Measurements from ENCODE around the gene PDLIM3. TPM values are rescaled to one million over a fixed set of nuclear protein-coding genes. Genes with fewer than 3 reads are reported as not detected.
"Not testable (repeated sequence)": the region's sequence is repeated elsewhere in the genome, so short reads cannot be mapped to it uniquely, and the experiment has no call there.

Gene PDLIM3
- total RNA-seq, 1 donor from 2014 or later: 18.4 TPM

- Histone ChIP-seq H3K27ac (peak overlapping the region; percentile 89), H3K4me1 (no peaks in the 10 kb centered on the region), H3K36me3 (no peaks in the 10 kb centered on the region), H3K4me3 (peak overlapping the region; percentile 67), H3K27me3 (ENCODE audit: low read depth) (peaks cover 9% of the 10 kb centered on the region), H3K9me3 (no peaks in the 10 kb centered on the region)
- intact Hi-C loops (cut with DNase I): no loop called here
- DNase-seq (no peak), ATAC-seq (no peak)
- TF ChIP-seq CTCF (IDR thresholded peaks at IDR 0.05): no peak
Measured at GRCh38 chr4:185535612-185536410, 504 bp upstream of the PDLIM3 start.

GRCh38 chr4:185534511-185534865 lies 819 bp downstream of the PDLIM3 start:
- H3K36me3 ChIP-seq: no peaks in the 10 kb centered on the region
- H3K4me3 ChIP-seq: peak overlapping the region; percentile 67
- no peaks in the 10 kb centered on the region for H3K4me1 ChIP-seq
- ATAC-seq (peak; percentile 63 to 71), DNase-seq (no peak)
- intact Hi-C loops (cut with DNase I): no loop called here
- H3K9me3 ChIP-seq: no peaks in the 10 kb centered on the region
- no peak for TF ChIP-seq CTCF (IDR thresholded peaks at IDR 0.05)
- H3K27me3 ChIP-seq (ENCODE audit: low read depth): peaks cover 9% of the 10 kb centered on the region
- H3K27ac ChIP-seq: peak overlapping the region; percentile 89

GRCh38 chr4:185532795-185533324 lies 2.4 kb downstream of the PDLIM3 start:
- H3K9me3 ChIP-seq: no peaks in the 10 kb centered on the region
- no peak overlapping the region for H3K4me3 ChIP-seq
- ATAC-seq (no peak), DNase-seq (no peak)
- no peaks in the 10 kb centered on the region for H3K4me1 ChIP-seq
- H3K36me3 ChIP-seq: no peaks in the 10 kb centered on the region
- intact Hi-C loops (cut with DNase I): no loop called here
- no peak overlapping the region for H3K27ac ChIP-seq
- H3K27me3 ChIP-seq (ENCODE audit: low read depth): peaks cover 9% of the 10 kb centered on the region
- TF ChIP-seq CTCF (IDR thresholded peaks at IDR 0.05): no peak

GRCh38 chr4:185532293-185532692 lies 3.0 kb downstream of the PDLIM3 start:
- DNase-seq (no peak), ATAC-seq (no peak)
- Histone ChIP-seq H3K4me3 (no peak overlapping the region), H3K27ac (no peak overlapping the region), H3K9me3 (no peaks in the 10 kb centered on the region), H3K27me3 (ENCODE audit: low read depth) (peaks cover 9% of the 10 kb centered on the region), H3K36me3 (no peaks in the 10 kb centered on the region), H3K4me1 (no peaks in the 10 kb centered on the region)
- intact Hi-C loops (cut with DNase I): no loop called here
- no peak for TF ChIP-seq CTCF (IDR thresholded peaks at IDR 0.05)

GRCh38 chr4:185531654-185532053 lies 3.7 kb downstream of the PDLIM3 start:
- ATAC-seq; DNase-seq; H3K36me3 ChIP-seq; intact Hi-C loops (cut with DNase I); H3K9me3 ChIP-seq; H3K27ac ChIP-seq; H3K4me3 ChIP-seq; H3K4me1 ChIP-seq; H3K27me3 ChIP-seq (ENCODE audit: low read depth): not testable (repeated sequence)

GRCh38 chr4:185529413-185529812 lies 5.9 kb downstream of the PDLIM3 start:
- ATAC-seq (no peak), DNase-seq (no peak)
- no peaks in the 10 kb centered on the region for H3K4me1 ChIP-seq
- no peaks in the 10 kb centered on the region for H3K36me3 ChIP-seq
- H3K27ac ChIP-seq: no peak overlapping the region
- intact Hi-C loops (cut with DNase I): no loop called here
- H3K27me3 ChIP-seq (ENCODE audit: low read depth): no peaks in the 10 kb centered on the region
- no peak overlapping the region for H3K4me3 ChIP-seq
- H3K9me3 ChIP-seq: peaks cover 7% of the 10 kb centered on the region
- no peak for TF ChIP-seq CTCF (IDR thresholded peaks at IDR 0.05)
